Endodermal cell (in vitro differentiated cells): ENCODE data around the gene MYL2. TPM values are rescaled to one million over a fixed set of nuclear protein-coding genes. Genes with fewer than 3 reads are reported as not detected.

Experiments
- DNase-seq: peaks from one replicate; pipeline ENCODE4 v3.0.0-alpha.2; 2017
- H3K27ac ChIP-seq: 2 replicates; pipeline ENCODE4 v1.5.1; 2013; ENCODE audit warnings: mild to moderate bottlenecking, low read depth, low read length, moderate library complexity
- H3K27me3 ChIP-seq: 2 replicates; pipeline ENCODE4 v1.6.1; 2013; ENCODE audit warnings: mild to moderate bottlenecking, low read length, moderate library complexity; ENCODE audit not compliant: insufficient read depth, control insufficient read depth, poor library complexity, severe bottlenecking
- H3K36me3 ChIP-seq: 2 replicates; pipeline ENCODE4 v1.7.0; 2013; ENCODE audit warnings: mild to moderate bottlenecking, low read length, moderate library complexity; ENCODE audit not compliant: control insufficient read depth, insufficient read depth
- H3K4me1 ChIP-seq: one replicate; pipeline ENCODE4 v1.7.0; 2013; ENCODE audit warnings: low read length; ENCODE audit not compliant: control insufficient read depth, insufficient read depth
- H3K4me3 ChIP-seq: 2 replicates; pipeline ENCODE4 v1.5.1; 2013; ENCODE audit warnings: mild to moderate bottlenecking, low read length, moderate library complexity
- H3K9ac ChIP-seq: 2 replicates; pipeline ENCODE4 v1.6.1; 2013; ENCODE audit warnings: mild to moderate bottlenecking, low read length, moderate library complexity; ENCODE audit not compliant: poor library complexity, severe bottlenecking; ENCODE audit errors: extremely low read depth
- H3K9me3 ChIP-seq: 2 replicates; pipeline ENCODE4 v1.6.1; 2013; ENCODE audit warnings: mild to moderate bottlenecking, low read length, moderate library complexity; ENCODE audit not compliant: control insufficient read depth
- H3K27ac Mint-ChIP-seq: 2 replicates; pipeline ENCODE4 v1.8.0; 2020; ENCODE audit warnings: mixed read lengths
- H3K27me3 Mint-ChIP-seq: 2 replicates; pipeline ENCODE4 v1.8.0; 2021; ENCODE audit warnings: mild to moderate bottlenecking, mixed read lengths; ENCODE audit not compliant: insufficient read depth
- H3K36me3 Mint-ChIP-seq: 2 replicates; pipeline ENCODE4 v1.8.0; 2020; ENCODE audit warnings: low read depth, mixed read lengths
- H3K4me1 Mint-ChIP-seq: 2 replicates; pipeline ENCODE4 v1.8.0; 2020; ENCODE audit warnings: mixed read lengths
- H3K4me3 Mint-ChIP-seq: 2 replicates; pipeline ENCODE4 v1.8.0; 2020; ENCODE audit warnings: mild to moderate bottlenecking, moderate library complexity, mixed read lengths
- H3K9me3 Mint-ChIP-seq: 2 replicates; pipeline ENCODE4 v1.8.0; 2020; ENCODE audit warnings: mild to moderate bottlenecking, mixed read lengths
- WGBS, 2 experiments: methylation state at CpG; one replicate each; pipeline versions ENCODE4 v1.1.5 to v1.1.7; 2013; ENCODE audit warnings: missing lambda C conversion rate in 2 of 2, mixed read lengths in 1 of 2; ENCODE audit not compliant: insufficient coverage in 1 of 2, insufficient read length in 1 of 2; 5-methylcytosine and 5-hydroxymethylcytosine counted together
- long read RNA-seq, 4 experiments: library from polyadenylated mRNA in 2 of 4; library from RNA in 1 of 4; library from capped mRNA in 1 of 4; stranded (forward) in 3 of 4; unstranded in 1 of 4; transcript quantifications; one replicate each; pipeline ENCODE4 v2.0.0, GENCODE V29; 2020 to 2021; ENCODE audit warnings: inconsistent platforms in 1 of 4
- polyA plus RNA-seq, 2 experiments: library from polyadenylated mRNA; stranded (reverse); fragments of 50-300 nt; gene quantifications; one replicate each; pipeline ENCODE4 v1.2.3, GENCODE V29; 2013
- total RNA-seq, 2 donors: library from RNA; stranded (reverse); fragmentation: NEBNext Ultra II Directional in 1 of 2; extraction: Animal tissue kit (Norgen Biotek cat#: 25700) in 1 of 2; gene quantifications; 2 replicates in 1 of 2; 3 replicates in 1 of 2; pipeline ENCODE4 v1.2.1, GENCODE V29; 2021
- TF ChIP-seq, protein P1 (sequence below): fragments of 200-600 bp; sonication (generic); conservative IDR thresholded peaks from 2 replicates; pipeline ENCODE4 v1.5.0; 2021; ENCODE audit warnings: antibody characterized with exemption, mild to moderate bottlenecking

Gene MYL2, protein sequence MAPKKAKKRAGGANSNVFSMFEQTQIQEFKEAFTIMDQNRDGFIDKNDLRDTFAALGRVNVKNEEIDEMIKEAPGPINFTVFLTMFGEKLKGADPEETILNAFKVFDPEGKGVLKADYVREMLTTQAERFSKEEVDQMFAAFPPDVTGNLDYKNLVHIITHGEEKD
- under 1 TPM in 1 of 2 donors, not detected in 1; 0.89 TPM for total RNA-seq
- not detected for polyA plus RNA-seq (2013, experiment 1 of 2)
- polyA plus RNA-seq (2013, experiment 2 of 2), result not detected
- long read RNA-seq, experiment 1, result 0 reads
- long read RNA-seq, experiment 2, result 0 reads
- long read RNA-seq, experiment 3, result 0 reads
- long read RNA-seq, experiment 4, result 0 reads

DNA sequence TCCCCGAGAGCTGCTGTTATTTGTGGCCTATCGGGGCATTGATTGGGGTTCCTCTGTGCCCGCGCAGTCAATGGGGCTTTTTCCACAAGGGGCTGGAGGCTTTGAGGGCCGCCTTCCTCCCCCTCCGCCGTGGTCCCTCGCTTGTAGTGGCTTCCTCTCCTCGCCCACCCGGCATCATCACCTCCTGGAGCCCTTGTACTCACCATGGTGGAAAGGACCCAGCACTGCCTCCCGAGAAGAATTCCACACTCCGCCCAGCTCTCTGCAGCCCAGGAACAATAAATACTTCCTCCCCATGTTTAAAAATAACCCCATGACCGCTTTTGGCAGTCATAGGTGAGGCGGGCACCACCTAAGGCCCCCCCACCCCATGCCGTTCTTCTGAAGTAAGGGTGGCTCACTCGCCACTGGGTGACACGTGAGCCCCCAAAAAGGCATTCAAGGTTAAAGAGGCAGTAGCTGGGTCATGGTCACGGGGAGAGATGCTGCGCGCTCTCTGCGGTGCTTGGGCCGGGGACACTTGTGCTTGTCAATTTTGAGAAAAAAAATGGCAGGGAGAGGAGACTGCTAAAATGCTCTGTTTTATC is at the start of gene MYL2:
TSS of gene MYL2 (minus strand) at position 256 of the 587 bp plus-strand sequence. CDS start at position 206, 50 bp downstream.
- Histone ChIP-seq H3K9me3 (no peaks in the 10 kb centered on the region), H3K27ac (no peak within 1 kb of the TSS), H3K4me1 (no peaks in the 10 kb centered on the region), H3K4me3 (no peak within 1 kb of the TSS), H3K36me3 (no peaks in the 10 kb centered on the region), H3K27me3 (no peaks in the 10 kb centered on the region), H3K9ac (no peak within 1 kb of the TSS)
- no peaks in the 10 kb centered on the region for H3K36me3 Mint-ChIP-seq
- 79 to 93% methylated on average over 13 to 22 of the region's 22 CpGs for WGBS, 2 experiments
- no peak for DNase-seq
- TF ChIP-seq, protein P1, sequence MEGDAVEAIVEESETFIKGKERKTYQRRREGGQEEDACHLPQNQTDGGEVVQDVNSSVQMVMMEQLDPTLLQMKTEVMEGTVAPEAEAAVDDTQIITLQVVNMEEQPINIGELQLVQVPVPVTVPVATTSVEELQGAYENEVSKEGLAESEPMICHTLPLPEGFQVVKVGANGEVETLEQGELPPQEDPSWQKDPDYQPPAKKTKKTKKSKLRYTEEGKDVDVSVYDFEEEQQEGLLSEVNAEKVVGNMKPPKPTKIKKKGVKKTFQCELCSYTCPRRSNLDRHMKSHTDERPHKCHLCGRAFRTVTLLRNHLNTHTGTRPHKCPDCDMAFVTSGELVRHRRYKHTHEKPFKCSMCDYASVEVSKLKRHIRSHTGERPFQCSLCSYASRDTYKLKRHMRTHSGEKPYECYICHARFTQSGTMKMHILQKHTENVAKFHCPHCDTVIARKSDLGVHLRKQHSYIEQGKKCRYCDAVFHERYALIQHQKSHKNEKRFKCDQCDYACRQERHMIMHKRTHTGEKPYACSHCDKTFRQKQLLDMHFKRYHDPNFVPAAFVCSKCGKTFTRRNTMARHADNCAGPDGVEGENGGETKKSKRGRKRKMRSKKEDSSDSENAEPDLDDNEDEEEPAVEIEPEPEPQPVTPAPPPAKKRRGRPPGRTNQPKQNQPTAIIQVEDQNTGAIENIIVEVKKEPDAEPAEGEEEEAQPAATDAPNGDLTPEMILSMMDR, result no peak
- no peaks in the 10 kb centered on the region for H3K27me3 Mint-ChIP-seq
- peaks cover 3% of the 10 kb centered on the region for H3K4me1 Mint-ChIP-seq
- no peak within 1 kb of the TSS for H3K4me3 Mint-ChIP-seq
- H3K9me3 Mint-ChIP-seq, result no peaks in the 10 kb centered on the region
- H3K27ac Mint-ChIP-seq, result no peak within 1 kb of the TSS

DNA sequence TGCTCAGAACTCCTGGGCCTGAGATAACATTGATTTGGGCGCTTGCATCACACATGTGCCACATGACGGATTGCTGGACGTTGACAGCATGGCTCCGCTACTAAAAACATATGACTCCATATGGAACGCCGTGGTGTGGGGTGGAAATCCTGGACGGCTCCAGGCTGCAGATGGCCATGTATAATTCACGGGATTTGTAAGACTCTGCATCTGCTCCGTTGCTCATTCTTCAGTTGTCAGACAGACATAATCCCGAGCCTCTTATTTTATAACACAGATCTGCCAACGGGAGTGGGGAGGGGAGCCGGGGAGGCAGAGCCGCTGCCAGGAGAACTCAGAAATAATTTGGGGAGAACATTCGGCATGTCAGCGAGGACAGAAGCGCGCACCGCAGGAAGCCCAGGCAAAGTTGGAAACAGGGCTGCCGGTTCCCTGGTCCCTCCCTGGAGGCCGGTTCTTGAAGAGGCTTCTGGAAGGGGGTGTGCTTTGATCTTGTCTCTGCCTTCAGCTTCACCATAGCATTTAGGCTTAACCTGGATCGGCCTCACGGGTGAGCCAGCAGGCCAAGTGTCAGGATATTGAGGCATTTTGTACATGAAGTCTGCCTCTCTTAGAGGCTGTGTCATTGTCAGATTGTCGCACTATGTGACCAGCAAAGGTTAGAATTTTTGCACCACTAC is 45.8 kb upstream of the MYL2 start:
- Histone ChIP-seq H3K27me3 (no peaks in the 10 kb centered on the region), H3K4me1 (no peaks in the 10 kb centered on the region), H3K27ac (peak overlapping the region; percentile 22), H3K36me3 (no peaks in the 10 kb centered on the region), H3K4me3 (no peak overlapping the region), H3K9me3 (no peaks in the 10 kb centered on the region), H3K9ac (no peak overlapping the region)
- no peaks in the 10 kb centered on the region for H3K36me3 Mint-ChIP-seq
- WGBS, 2 experiments, result 88 to 94% methylated on average over 19 to 23 of the region's 23 CpGs
- DNase-seq, result peak; percentile 42
- no peak overlapping the region for H3K27ac Mint-ChIP-seq
- TF ChIP-seq, protein P1, result no peak
- peaks cover 17% of the 10 kb centered on the region for H3K27me3 Mint-ChIP-seq
- H3K4me3 Mint-ChIP-seq, result no peak overlapping the region
- H3K4me1 Mint-ChIP-seq, result no peaks in the 10 kb centered on the region
- peaks cover 3% of the 10 kb centered on the region for H3K9me3 Mint-ChIP-seq

DNA sequence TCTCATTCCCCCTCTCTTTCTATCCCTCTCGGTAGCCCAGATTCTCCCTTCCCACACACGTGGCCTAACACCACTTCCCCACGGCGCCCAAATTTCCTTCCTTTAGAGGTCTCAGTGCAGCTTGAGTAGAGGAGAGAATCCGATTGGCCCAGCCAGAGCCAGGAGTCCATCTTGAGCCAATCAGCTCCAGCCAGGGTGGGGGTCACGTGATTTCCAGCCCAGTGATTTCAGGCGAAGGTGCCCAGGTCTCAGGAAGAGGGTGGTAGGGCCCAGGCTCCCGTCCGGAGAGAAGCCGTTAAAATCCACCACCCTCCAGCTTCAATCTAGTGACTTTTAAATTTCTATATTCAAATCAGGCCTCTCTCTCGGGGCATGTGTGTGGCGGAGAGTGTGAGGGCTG is 45.2 kb upstream of the MYL2 start:
- H3K4me3 Mint-ChIP-seq, result no peak overlapping the region
- peaks cover 4% of the 10 kb centered on the region for H3K9me3 Mint-ChIP-seq
- Histone ChIP-seq H3K4me3 (no peak overlapping the region), H3K9me3 (peaks cover 3% of the 10 kb centered on the region), H3K4me1 (no peaks in the 10 kb centered on the region), H3K27me3 (no peaks in the 10 kb centered on the region), H3K9ac (no peak overlapping the region), H3K27ac (no peak overlapping the region), H3K36me3 (no peaks in the 10 kb centered on the region)
- DNase-seq, result peak; percentile 63
- H3K4me1 Mint-ChIP-seq, result no peaks in the 10 kb centered on the region
- no peaks in the 10 kb centered on the region for H3K36me3 Mint-ChIP-seq
- 92 to 100% methylated on average over 2 to 12 of the region's 12 CpGs for WGBS, 2 experiments
- TF ChIP-seq, protein P1, result no peak
- peaks cover 17% of the 10 kb centered on the region for H3K27me3 Mint-ChIP-seq
- H3K27ac Mint-ChIP-seq, result no peak overlapping the region
